Vagina (tissue), 2 donors: ENCODE results near the gene IRF1. TPM values are rescaled to one million over a fixed set of nuclear protein-coding genes. Genes with fewer than 3 reads are reported as not detected.

Experiments used
- DNase-seq, 2 donors: peaks; one replicate each; pipeline ENCODE4 v3.0.0-alpha.2; 2017; ENCODE audit errors: extremely low spot score in 2 of 2
- H3K27ac ChIP-seq: fragments of 200-600 bp; sonication (generic); one replicate; pipeline ENCODE4 v1.5.1; 2019
- H3K27me3 ChIP-seq: fragments of 200-600 bp; sonication (generic); one replicate; pipeline ENCODE4 v1.5.1; 2019
- H3K36me3 ChIP-seq, 2 donors: fragments of 200-600 bp; sonication (generic); one replicate each; pipeline ENCODE4 v1.5.1; 2017 to 2019
- H3K4me1 ChIP-seq: fragments of 200-600 bp; sonication (generic); one replicate; pipeline ENCODE4 v1.5.1; 2019
- H3K4me3 ChIP-seq, 2 donors: fragments of 200-600 bp; sonication (generic); 1 replicate in 1 of 2; 2 replicates in 1 of 2; pipeline ENCODE4 v1.5.1; 2016 to 2019
- H3K9me3 ChIP-seq: fragments of 200-600 bp; sonication (generic); one replicate; pipeline ENCODE4 v1.5.1; 2019
- POLR2A ChIP-seq, 2 donors: fragments of 450-650 bp; IDR thresholded peaks; one replicate each; pipeline ENCODE4 v1.6.1; 2017; ENCODE audit warnings: antibody characterized with exemption in 2 of 2, mild to moderate bottlenecking in 2 of 2, moderate library complexity in 2 of 2
- POLR2AphosphoS5 ChIP-seq, 2 donors: sonication (generic); formaldehyde crosslinking; IDR thresholded peaks; one replicate each; pipeline ENCODE4 v1.9.0; 2017; ENCODE audit warnings: antibody characterized with exemption in 2 of 2, mild to moderate bottlenecking in 2 of 2, low read depth in 1 of 2; ENCODE audit not compliant: insufficient read depth in 1 of 2
- intact Hi-C: fragments of 100-400 bp; cut with DNase I; formaldehyde crosslinking; loops from one replicate; pipeline ENCODE4 v1.15.1; 2023
- total RNA-seq: library from RNA; depleted of rRNA; stranded (reverse); fragments of >200 nt; gene quantifications from one replicate; pipeline ENCODE4 v1.2.3, GENCODE V29; 2016
- TF ChIP-seq, protein P1 (sequence below), 3 experiments: fragments of 450-650 bp in 2 of 3; fragments of 200-600 bp in 1 of 3; sonication (generic) in 1 of 3; IDR thresholded peaks; one replicate each; pipeline ENCODE4 v1.5.1; 2017 to 2019; ENCODE audit warnings: antibody characterized with exemption in 3 of 3, mild to moderate bottlenecking in 2 of 3, moderate library complexity in 2 of 3

IRF1 gene
- total RNA-seq, 1 donor from 2014 or later = 49.8 TPM

DNA sequence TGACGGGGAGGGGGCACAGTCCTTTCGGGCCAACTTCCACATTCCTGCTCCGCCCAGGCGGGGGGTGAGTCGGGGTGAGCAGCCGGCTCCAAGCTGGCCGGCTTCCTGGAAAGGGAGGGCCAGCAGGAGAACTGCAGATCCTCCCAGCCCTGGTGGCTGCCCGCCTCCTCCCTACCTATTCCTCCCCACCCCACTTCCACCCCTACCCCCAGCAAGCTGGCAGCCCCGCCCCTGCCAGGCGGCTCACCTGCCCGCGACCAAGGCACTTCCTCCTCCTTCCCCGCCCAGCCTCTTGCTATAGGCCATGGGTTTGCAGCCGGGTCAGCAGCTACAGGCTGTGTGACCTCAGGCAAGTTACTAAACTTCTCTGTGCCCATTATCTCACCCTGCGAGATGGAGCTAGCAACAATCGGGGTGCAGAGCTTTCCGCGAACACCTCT is 5.6 kb upstream of the IRF1 start:
- H3K4me3 ChIP-seq = peak overlapping the region; percentile 51 to 66
- intact Hi-C loops = no loop called here
- peak overlapping the region; percentile 93 for H3K27ac ChIP-seq
- no peaks in the 10 kb centered on the region for H3K27me3 ChIP-seq
- H3K36me3 ChIP-seq = no peaks in the 10 kb centered on the region
- H3K9me3 ChIP-seq = no peaks in the 10 kb centered on the region
- TF ChIP-seq POLR2AphosphoS5 (IDR thresholded peaks at IDR 0.05; ENCODE audit: insufficient read depth in 1 of 2, low read depth in 1 of 2) (no peak), POLR2A (IDR thresholded peaks at IDR 0.05) (no peak)
- TF ChIP-seq, protein P1, sequence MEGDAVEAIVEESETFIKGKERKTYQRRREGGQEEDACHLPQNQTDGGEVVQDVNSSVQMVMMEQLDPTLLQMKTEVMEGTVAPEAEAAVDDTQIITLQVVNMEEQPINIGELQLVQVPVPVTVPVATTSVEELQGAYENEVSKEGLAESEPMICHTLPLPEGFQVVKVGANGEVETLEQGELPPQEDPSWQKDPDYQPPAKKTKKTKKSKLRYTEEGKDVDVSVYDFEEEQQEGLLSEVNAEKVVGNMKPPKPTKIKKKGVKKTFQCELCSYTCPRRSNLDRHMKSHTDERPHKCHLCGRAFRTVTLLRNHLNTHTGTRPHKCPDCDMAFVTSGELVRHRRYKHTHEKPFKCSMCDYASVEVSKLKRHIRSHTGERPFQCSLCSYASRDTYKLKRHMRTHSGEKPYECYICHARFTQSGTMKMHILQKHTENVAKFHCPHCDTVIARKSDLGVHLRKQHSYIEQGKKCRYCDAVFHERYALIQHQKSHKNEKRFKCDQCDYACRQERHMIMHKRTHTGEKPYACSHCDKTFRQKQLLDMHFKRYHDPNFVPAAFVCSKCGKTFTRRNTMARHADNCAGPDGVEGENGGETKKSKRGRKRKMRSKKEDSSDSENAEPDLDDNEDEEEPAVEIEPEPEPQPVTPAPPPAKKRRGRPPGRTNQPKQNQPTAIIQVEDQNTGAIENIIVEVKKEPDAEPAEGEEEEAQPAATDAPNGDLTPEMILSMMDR (IDR thresholded peaks at IDR 0.05) = no peak
- H3K4me1 ChIP-seq = peaks cover 52% of the 10 kb centered on the region
- peak; percentile 95 to 96 for DNase-seq

DNA sequence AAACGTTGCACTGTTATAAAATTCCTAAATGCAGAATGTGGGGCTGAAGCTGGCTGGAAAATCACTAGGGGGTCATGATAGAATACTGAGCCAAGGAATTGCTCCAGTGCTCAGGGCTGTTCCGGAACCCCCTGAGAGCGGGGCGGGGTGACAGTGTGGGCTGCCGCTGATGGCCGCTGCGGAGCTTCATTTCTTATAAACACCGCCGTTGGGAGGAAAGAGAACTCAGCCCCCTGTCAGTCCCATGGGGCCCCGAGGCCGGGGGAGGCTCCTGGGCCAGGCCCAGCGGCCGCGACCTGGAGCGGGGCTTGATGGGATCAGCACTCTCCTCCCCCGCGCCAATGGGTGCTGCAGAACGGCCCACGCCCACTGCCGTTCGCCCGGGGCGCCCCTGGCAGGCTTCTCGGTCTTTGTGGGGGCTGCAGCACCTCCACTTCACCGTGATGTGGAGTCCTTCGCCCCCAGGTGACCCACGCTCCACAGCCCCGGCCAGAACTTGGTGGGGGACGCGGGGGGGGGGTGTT is 5.2 kb upstream of the IRF1 start:
- H3K27me3 ChIP-seq = no peaks in the 10 kb centered on the region
- DNase-seq = peak in 1 of 2 donors; percentile 96
- H3K9me3 ChIP-seq = no peaks in the 10 kb centered on the region
- peak; percentile 64 to 85 for TF ChIP-seq POLR2AphosphoS5 (IDR thresholded peaks at IDR 0.05; ENCODE audit: insufficient read depth in 1 of 2, low read depth in 1 of 2)
- TF ChIP-seq, protein P1 (IDR thresholded peaks at IDR 0.05) = no peak
- peak overlapping the region; percentile 51 to 66 for H3K4me3 ChIP-seq
- peak overlapping the region; percentile 93 for H3K27ac ChIP-seq
- intact Hi-C loops = no loop called here
- peaks cover 56% of the 10 kb centered on the region for H3K4me1 ChIP-seq
- no peaks in the 10 kb centered on the region for H3K36me3 ChIP-seq

DNA sequence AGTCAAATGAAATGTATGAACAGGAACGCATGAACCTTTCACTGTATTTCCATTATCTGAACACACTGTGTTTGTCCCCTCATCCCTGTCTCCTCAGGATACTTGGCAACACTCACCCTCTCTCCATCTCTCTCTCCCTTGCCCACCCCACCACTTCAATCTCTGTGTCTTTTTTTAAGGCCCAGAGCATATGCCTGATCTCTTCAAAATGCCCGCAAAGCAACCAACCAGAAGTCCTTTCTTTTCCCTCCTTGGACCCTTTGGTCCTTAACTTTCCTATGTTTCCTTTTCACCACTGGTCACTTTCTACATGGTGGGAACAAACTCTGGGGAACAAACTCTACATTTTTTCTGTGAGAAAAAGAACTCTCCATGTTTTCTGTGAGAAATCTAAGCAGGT is 3.2 kb upstream of the IRF1 start:
- H3K4me3 ChIP-seq = no peak overlapping the region
- H3K4me1 ChIP-seq = peaks cover 67% of the 10 kb centered on the region
- peak overlapping the region; percentile 93 for H3K27ac ChIP-seq
- DNase-seq = peak in 1 of 2 donors; percentile 65
- no peaks in the 10 kb centered on the region for H3K27me3 ChIP-seq
- H3K9me3 ChIP-seq = no peaks in the 10 kb centered on the region
- TF ChIP-seq, protein P1 (IDR thresholded peaks at IDR 0.05) = no peak
- TF ChIP-seq POLR2AphosphoS5 (IDR thresholded peaks at IDR 0.05; ENCODE audit: insufficient read depth in 1 of 2, low read depth in 1 of 2) (no peak), POLR2A (IDR thresholded peaks at IDR 0.05) (no peak)
- H3K36me3 ChIP-seq = no peaks in the 10 kb centered on the region
- intact Hi-C loops = no loop called here

DNA sequence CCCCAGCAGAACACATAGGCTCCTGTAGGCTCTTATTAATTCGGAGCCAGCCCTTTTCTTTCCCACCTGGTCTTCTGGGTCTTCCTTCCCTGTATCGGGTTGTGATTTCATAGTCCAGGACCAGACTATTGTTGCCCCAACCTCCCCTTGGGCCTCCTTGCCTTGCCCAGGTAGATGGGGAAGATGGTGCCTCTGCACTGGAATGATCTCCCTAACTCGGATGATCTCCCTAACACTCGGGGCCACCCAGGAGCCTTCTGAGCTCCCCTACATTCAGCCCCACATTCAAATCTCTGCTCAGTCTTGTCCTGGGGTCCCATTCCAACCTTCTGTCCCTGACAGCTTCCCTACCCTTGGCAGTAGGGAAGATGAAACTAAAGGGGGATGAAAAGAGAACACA is 2.7 kb upstream of the IRF1 start:
- H3K27me3 ChIP-seq = no peaks in the 10 kb centered on the region
- H3K4me3 ChIP-seq = no peak overlapping the region
- peaks cover 71% of the 10 kb centered on the region for H3K4me1 ChIP-seq
- peak in 1 of 2 donors; percentile 86 for DNase-seq
- no peak for TF ChIP-seq POLR2A (IDR thresholded peaks at IDR 0.05)
- TF ChIP-seq, protein P1 (IDR thresholded peaks at IDR 0.05) = no peak
- TF ChIP-seq POLR2AphosphoS5 (IDR thresholded peaks at IDR 0.05; ENCODE audit: insufficient read depth in 1 of 2, low read depth in 1 of 2) = no peak
- H3K9me3 ChIP-seq = no peaks in the 10 kb centered on the region
- H3K36me3 ChIP-seq = no peaks in the 10 kb centered on the region
- peak overlapping the region; percentile 93 for H3K27ac ChIP-seq
- intact Hi-C loops = no loop called here

DNA sequence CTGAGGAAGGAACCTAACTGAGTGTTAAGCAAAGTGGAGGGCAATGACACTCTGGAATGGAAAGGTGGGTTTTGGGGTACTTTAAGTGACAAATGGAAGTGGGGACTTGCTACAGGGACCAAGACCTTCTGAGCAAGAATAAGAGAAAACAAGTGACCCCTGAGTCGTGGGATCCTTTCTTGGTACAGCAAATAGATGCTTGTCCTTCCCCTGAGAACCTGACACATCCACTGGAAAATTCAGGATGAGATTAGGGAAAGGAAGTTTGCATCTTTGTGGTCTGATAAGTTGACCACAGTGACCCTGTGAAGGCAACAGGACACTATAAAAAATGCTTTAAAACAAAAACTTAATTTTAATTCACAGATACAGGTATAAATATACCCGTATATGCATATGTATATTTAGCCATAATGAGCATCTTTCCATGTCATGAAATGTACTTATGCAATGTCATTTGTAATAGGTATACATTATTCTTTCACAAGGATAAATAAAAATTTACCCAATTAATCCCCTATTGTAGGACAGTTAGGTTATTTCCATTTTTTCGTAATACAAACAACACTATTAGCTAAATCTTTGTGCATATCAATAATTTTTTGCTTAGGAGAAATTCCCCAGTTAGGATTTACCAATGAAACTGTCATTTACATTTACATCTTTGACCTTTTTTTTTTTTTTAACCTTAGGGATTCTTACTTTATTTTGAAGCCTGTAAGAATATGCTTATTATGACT is 2.0 kb upstream of the IRF1 start:
- Histone ChIP-seq H3K27ac (no peak overlapping the region), H3K9me3 (no peaks in the 10 kb centered on the region), H3K4me3 (no peak overlapping the region), H3K27me3 (no peaks in the 10 kb centered on the region), H3K36me3 (no peaks in the 10 kb centered on the region), H3K4me1 (peaks cover 71% of the 10 kb centered on the region)
- TF ChIP-seq, protein P1 (IDR thresholded peaks at IDR 0.05) = no peak
- TF ChIP-seq POLR2AphosphoS5 (IDR thresholded peaks at IDR 0.05; ENCODE audit: insufficient read depth in 1 of 2, low read depth in 1 of 2) = no peak
- no peak for TF ChIP-seq POLR2A (IDR thresholded peaks at IDR 0.05)
- intact Hi-C loops = no loop called here
- DNase-seq = no peak
